K562 (cell line): ENCODE results near the gene OXSR1. TPM values are rescaled to one million over a fixed set of nuclear protein-coding genes. Genes with fewer than 3 reads are reported as not detected.

Experiments
- ATAC-seq: fragments of 200-7000 bp; cut with Tn5 transposase; 3 replicates; pipeline ENCODE4 v1.9.1; 2020; ENCODE audit warnings: moderate library complexity
- BruUV-seq: library from RNA; stranded (reverse); fragments of 400-500 nt; replicated peaks from 2 replicates; lab custom pipeline; 2021; lab: Mats Ljungman, UMichigan
- CTCF ChIA-PET: fragments of 300-600 bp; formaldehyde crosslinking; extraction: SDS; loops from one replicate; lab custom pipeline; 2021; ENCODE audit warnings: low intra/inter-chr PET ratio; lab: Yijun Ruan, JAX
- POLR2A ChIA-PET: fragments of 300-600, 350-650 bp; sonication (Branson Sonifier 250); formaldehyde crosslinking; extraction: SDS; loops from one replicate; lab custom pipeline; 2021; ENCODE audit warnings: antibody characterized with exemption, inconsistent platforms; lab: Yijun Ruan, JAX
- DNase-seq, 4 experiments: peaks; one replicate each; pipeline versions ENCODE4 v3.0.0 to v3.0.0-alpha.2; 2011 to 2018; ENCODE audit warnings: low spot score in 3 of 4, mixed read lengths in 3 of 4; ENCODE audit errors: extremely low read depth in 1 of 4
- FAIRE-seq: peaks from 2 replicates; lab custom pipeline; 2011; peaks lifted over from hg19 to GRCh38; lab: Jason Lieb, UNC
- H2AFZ ChIP-seq: 2 replicates; pipeline ENCODE4 v1.6.0; 2011; ENCODE audit warnings: low read depth, low read length, control low read depth, inconsistent platforms
- H3K27ac ChIP-seq: fragments of 200-600 bp; 3 replicates; pipeline ENCODE4 v1.8.0; 2011; ENCODE audit warnings: low read depth, mild to moderate bottlenecking, control low read depth, inconsistent platforms, low read length, moderate library complexity, mixed read lengths; ENCODE audit errors: extremely low read depth
- H3K27me3 ChIP-seq, 2 experiments: fragments of 300-600 bp in 1 of 2; 2 replicates in 1 of 2; 3 replicates in 1 of 2; pipeline versions ENCODE4 v1.6.0 to v1.8.0; 2011; ENCODE audit warnings: inconsistent platforms in 2 of 2, low read length in 2 of 2, mild to moderate bottlenecking in 1 of 2, mixed read lengths in 1 of 2, moderate library complexity in 1 of 2; ENCODE audit not compliant: control insufficient read depth in 2 of 2, insufficient read depth in 2 of 2
- H3K36me3 ChIP-seq: fragments of 300-600 bp; 3 replicates; pipeline ENCODE4 v1.8.0; 2011; ENCODE audit warnings: mild to moderate bottlenecking, low read length, inconsistent platforms; ENCODE audit not compliant: control insufficient read depth, insufficient read depth
- H3K4me1 ChIP-seq, 2 experiments: fragments of 200-600 bp in 1 of 2; replicated peaks in 1 of 2; 2 replicates in 1 of 2; 3 replicates in 1 of 2; pipeline versions ENCODE4 v1.5.1 to v1.8.0; 2011; ENCODE audit warnings: inconsistent platforms in 2 of 2, low read length in 2 of 2, mild to moderate bottlenecking in 1 of 2, mixed read lengths in 1 of 2, moderate library complexity in 1 of 2; ENCODE audit not compliant: control insufficient read depth in 2 of 2, insufficient read depth in 2 of 2
- H3K4me2 ChIP-seq: 2 replicates; pipeline ENCODE4 v1.6.1; 2011; ENCODE audit warnings: low read length, control low read depth, inconsistent platforms, mixed read lengths; ENCODE audit not compliant: insufficient read depth
- H3K4me3 ChIP-seq: fragments of 200-600 bp; sonication (generic), shearing (Covaris generic); 2 replicates; pipeline ENCODE4 v1.5.1; 2016; ENCODE audit warnings: control low read depth, inconsistent platforms
- H3K79me2 ChIP-seq: fragments of 200-600 bp; 3 replicates; pipeline ENCODE4 v1.8.0; 2011; ENCODE audit warnings: low read length, inconsistent platforms; ENCODE audit not compliant: control insufficient read depth, insufficient read depth
- H3K9ac ChIP-seq, 2 experiments: 2 replicates each; pipeline versions ENCODE4 v1.6.0 to v1.6.1; 2011; ENCODE audit warnings: low read depth in 2 of 2, low read length in 2 of 2, control low read depth in 1 of 2, inconsistent platforms in 1 of 2, mild to moderate bottlenecking in 1 of 2, mixed read lengths in 1 of 2; ENCODE audit not compliant: insufficient read depth in 1 of 2
- H3K9me1 ChIP-seq: one replicate; pipeline ENCODE4 v1.6.0; 2011; ENCODE audit warnings: inconsistent platforms, mild to moderate bottlenecking, low read length, moderate library complexity; ENCODE audit not compliant: control insufficient read depth, insufficient read depth
- H3K9me3 ChIP-seq: replicated peaks from 2 replicates; pipeline ENCODE4 v1.5.1; 2011; ENCODE audit warnings: low read depth, low read length, inconsistent platforms; ENCODE audit not compliant: control insufficient read depth, insufficient read depth
- H4K20me1 ChIP-seq: replicated peaks from 2 replicates; pipeline ENCODE4 v1.6.1; 2011; ENCODE audit warnings: low read length, inconsistent platforms, mixed read lengths; ENCODE audit not compliant: control insufficient read depth, insufficient read depth
- C11orf30 ChIP-seq: fragments of 450-650 bp; IDR thresholded peaks from 2 replicates; pipeline ENCODE4 v1.6.1; 2016; ENCODE audit warnings: low read depth, mild to moderate bottlenecking
- MAFF ChIP-seq: IDR thresholded peaks from 2 replicates; pipeline ENCODE4 v1.6.1; 2012; ENCODE audit warnings: low read length, improper control_type of control experiment
- MAFK ChIP-seq: IDR thresholded peaks from 2 replicates; pipeline ENCODE4 v1.6.1; 2011; ENCODE audit warnings: low read length, improper control_type of control experiment
- MED1 ChIP-seq: sonication (generic); formaldehyde crosslinking; IDR thresholded peaks from 2 replicates; pipeline ENCODE4 v1.8.1; 2023; ENCODE audit warnings: missing genetic modification reagents, borderline replicate concordance
- NCOA6 ChIP-seq: fragments of 450-650 bp; IDR thresholded peaks from 2 replicates; pipeline ENCODE4 v1.6.1; 2017; ENCODE audit warnings: mild to moderate bottlenecking
- THRAP3 ChIP-seq: fragments of 450-650 bp; IDR thresholded peaks from 2 replicates; pipeline ENCODE4 v1.6.1; 2016; ENCODE audit warnings: mild to moderate bottlenecking, inconsistent platforms, borderline replicate concordance
- ZFPM2 ChIP-seq: fragments of 250-450 bp; sonication (Bioruptor Pico); IDR thresholded peaks from 2 replicates; pipeline ENCODE4 v1.5.1; 2022; ENCODE audit warnings: mild to moderate bottlenecking
- ZNF316 ChIP-seq: fragments of 450-650 bp; IDR thresholded peaks from 2 replicates; pipeline ENCODE4 v1.6.1; 2016
- WGBS: fragments of 100-300 bp; shearing (Covaris generic); methylation state at CpG from one replicate; pipeline ENCODE4 v1.1.6; 2016; ENCODE audit warnings: low coverage, mixed read lengths; ENCODE audit not compliant: insufficient coverage; ENCODE audit errors: missing lambda C conversion rate; 5-methylcytosine and 5-hydroxymethylcytosine counted together
- in situ Hi-C: fragments of 300-500 bp; cut with MboI; formaldehyde crosslinking; loops from 4 replicates; pipeline ENCODE4 v1.15.0; 2018; ENCODE audit warnings: inconsistent platforms, mixed read lengths
- intact Hi-C: fragments of 100-400 bp; cut with micrococcal nuclease; formaldehyde crosslinking; loops from 2 replicates; pipeline ENCODE4 v1.14.2; 2022
- polyA plus RNA-seq, 8 experiments: library from polyadenylated mRNA; depleted of rRNA in 4 of 8; stranded (reverse) in 5 of 8; unstranded in 3 of 8; fragments of >200 nt; fragmentation: Nextera tagmentation in 2 of 8; fragmentation: Illumina TruSeq in 1 of 8; extraction: Ambion mirVana in 2 of 8; extraction: Trizol in 1 of 8; gene quantifications; 2 replicates each; pipeline versions ENCODE4 v1.2.1 to v1.2.3, GENCODE V29; 2011 to 2014; ENCODE audit warnings: inconsistent platforms in 1 of 8, missing spikeins in 1 of 8
- total RNA-seq, 7 experiments: library from RNA; depleted of rRNA in 6 of 7; stranded (reverse); fragments of >200 nt in 6 of 7; fragmentation: Illumina TruSeq in 2 of 7; extraction: Trizol in 2 of 7; gene quantifications; 2 replicates each; pipeline versions ENCODE4 v1.2.1 to v1.2.3, GENCODE V29; 2011 to 2021; ENCODE audit warnings: low replicate concordance in 1 of 7
- TF ChIP-seq, protein P1 (sequence below): fragments of 250-450 bp; sonication (Bioruptor Pico); IDR thresholded peaks from 2 replicates; pipeline ENCODE4 v1.4.0; 2020; ENCODE audit warnings: mild to moderate bottlenecking
- TF ChIP-seq, protein P2 (sequence below), 2 experiments: fragments of 250-450 bp in 1 of 2; fragments of 450-650 bp in 1 of 2; sonication (Bioruptor Pico) in 1 of 2; IDR thresholded peaks; 2 replicates each; pipeline versions ENCODE4 v1.6.1 to v1.8.0; 2016 to 2021; ENCODE audit warnings: mild to moderate bottlenecking in 2 of 2, moderate library complexity in 2 of 2, missing compliant biosample characterization in 1 of 2, missing genetic modification characterization in 1 of 2

OXSR1 gene
- total and polyA plus RNA-seq, 9 of the 15 experiments (the other 6 are each of a cell fraction or from before 2014, with no cell fraction given): 15.7 to 87.6 (median 48.7) TPM

DNA sequence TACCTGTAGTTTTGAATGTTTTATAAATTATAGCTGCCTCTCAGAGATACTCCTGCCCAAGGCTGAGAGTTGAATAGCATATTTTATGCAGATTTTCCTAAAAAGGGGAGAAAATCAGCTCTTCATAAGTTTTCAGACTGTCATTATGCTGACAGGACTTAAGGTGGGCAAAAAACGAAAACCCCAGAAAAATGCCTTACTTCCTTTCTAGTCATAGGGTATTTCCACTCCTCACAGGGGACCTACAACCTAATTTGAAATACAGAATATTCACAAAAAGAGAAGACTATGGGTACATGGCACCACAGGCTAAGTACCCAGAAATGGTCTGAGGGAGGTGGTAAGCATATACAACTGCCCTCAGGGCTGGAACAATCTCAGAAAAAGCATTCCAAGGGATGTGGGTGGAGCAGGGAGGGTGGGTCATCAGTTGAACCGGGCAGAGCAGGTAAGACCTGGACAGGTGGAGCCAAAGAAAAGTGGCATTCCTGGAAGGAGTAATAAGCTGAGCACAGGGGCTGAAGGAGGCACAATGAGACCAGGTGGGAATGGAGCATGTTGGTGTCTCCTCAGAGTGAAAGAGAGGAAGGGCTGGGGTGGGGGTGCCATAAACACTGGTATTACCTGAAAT is 10.6 kb upstream of the OXSR1 start (continued):
- TF ChIP-seq NCOA6: no peak
- no peak for TF ChIP-seq MAFK
- TF ChIP-seq, protein P1, sequence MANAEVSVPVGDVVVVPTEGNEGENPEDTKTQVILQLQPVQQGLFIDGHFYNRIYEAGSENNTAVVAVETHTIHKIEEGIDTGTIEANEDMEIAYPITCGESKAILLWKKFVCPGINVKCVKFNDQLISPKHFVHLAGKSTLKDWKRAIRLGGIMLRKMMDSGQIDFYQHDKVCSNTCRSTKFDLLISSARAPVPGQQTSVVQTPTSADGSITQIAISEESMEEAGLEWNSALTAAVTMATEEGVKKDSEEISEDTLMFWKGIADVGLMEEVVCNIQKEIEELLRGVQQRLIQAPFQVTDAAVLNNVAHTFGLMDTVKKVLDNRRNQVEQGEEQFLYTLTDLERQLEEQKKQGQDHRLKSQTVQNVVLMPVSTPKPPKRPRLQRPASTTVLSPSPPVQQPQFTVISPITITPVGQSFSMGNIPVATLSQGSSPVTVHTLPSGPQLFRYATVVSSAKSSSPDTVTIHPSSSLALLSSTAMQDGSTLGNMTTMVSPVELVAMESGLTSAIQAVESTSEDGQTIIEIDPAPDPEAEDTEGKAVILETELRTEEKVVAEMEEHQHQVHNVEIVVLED: no peak
- TF ChIP-seq ZFPM2: no peak
- TF ChIP-seq, protein P2, sequence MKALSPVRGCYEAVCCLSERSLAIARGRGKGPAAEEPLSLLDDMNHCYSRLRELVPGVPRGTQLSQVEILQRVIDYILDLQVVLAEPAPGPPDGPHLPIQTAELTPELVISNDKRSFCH (CRISPR knock-in tag; IDR thresholded peaks at IDR 0.05): no peak
- TF ChIP-seq, protein P2 (tag; IDR thresholded peaks at IDR 0.05): no peak

DNA sequence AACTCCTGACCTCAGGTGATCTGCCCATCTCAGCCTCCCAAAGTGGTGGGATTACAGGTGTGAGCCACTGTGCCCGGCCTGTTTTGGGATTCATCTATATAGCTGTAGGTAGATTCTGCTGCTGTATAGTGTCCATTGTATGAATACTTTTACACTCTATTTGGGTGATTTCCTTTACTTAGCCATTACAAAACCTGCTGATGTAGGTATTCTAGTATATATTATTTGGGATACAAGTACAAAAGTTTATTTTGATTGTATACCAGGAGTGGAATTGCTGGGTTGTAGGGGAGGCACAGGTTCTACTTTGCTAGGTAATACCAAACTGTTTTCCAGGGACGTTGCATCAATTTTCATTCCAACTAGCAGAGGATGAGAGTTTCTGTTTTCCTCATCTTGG is 9.5 kb upstream of the OXSR1 start:
- TF ChIP-seq THRAP3: no peak
- TF ChIP-seq MED1 (CRISPR knock-in tag): no peak
- 0 out of 2 replicates have a peak, but pooled peaks have one; percentile 14 for TF ChIP-seq MAFF
- TF ChIP-seq C11orf30: peak; percentile 63
- peak; percentile 74 for TF ChIP-seq ZNF316
- H3K79me2 ChIP-seq: no peaks in the 10 kb centered on the region
- H3K27ac ChIP-seq: no peak overlapping the region
- POLR2A ChIA-PET: interaction anchor here (0.6 to 4.3 kb wide), 4 partner anchors 8 to 533 kb away, joined by 3 to 29 read pairs (median 4); partner anchors contain the start of gene OXSR1
- CTCF ChIA-PET: no interaction called here
- no peak for ATAC-seq
- H2AFZ ChIP-seq: no peak overlapping the region
- H4K20me1 ChIP-seq: no peaks in the 10 kb centered on the region
- H3K27me3 ChIP-seq: no peaks in the 10 kb centered on the region
- H3K9me3 ChIP-seq: no peaks in the 10 kb centered on the region
- intact Hi-C loops: no loop called here
- no peak for DNase-seq
- 34% methylated on average over 2 of the region's 2 CpGs for WGBS
- no peaks in the 10 kb centered on the region for H3K9me1 ChIP-seq
- FAIRE-seq: no peak
- no peak overlapping the region for H3K4me3 ChIP-seq
- H3K4me1 ChIP-seq: peaks cover 4 to 15% of the 10 kb centered on the region in 2 experiments; a peak in 4 of 5 replicates
- BruUV-seq: no TSS peak
- no peaks in the 10 kb centered on the region for H3K36me3 ChIP-seq
- no peak overlapping the region for H3K4me2 ChIP-seq
- H3K9ac ChIP-seq: no peak overlapping the region
- in situ Hi-C loops: no loop called here
